ENCODE measurements around the gene TMEM18.

Gene TMEM18

DNA sequence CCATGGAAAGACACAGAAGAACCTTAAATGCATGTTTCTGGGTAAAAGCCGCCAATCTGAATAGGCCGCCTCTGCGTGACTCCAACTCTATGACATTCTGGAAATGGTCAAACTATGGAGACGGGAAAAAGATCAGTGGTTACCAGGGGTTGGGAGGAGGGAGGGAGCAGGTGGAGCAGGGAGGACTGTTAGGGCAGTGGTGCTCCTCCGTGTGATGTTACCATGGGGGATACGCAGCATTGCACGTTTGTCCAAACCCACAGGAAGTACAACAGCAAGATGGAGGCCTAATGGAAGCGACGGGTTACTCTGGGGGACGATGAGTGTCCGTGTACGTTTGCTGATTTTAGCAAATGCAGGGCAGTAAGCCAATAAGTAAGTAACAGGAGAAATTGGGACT, 17.2 kb downstream of the TMEM18 start:
- H3K9me3 ChIP-seq (ENCODE audit: severe bottlenecking), result no peaks in the 10 kb centered on the region
- no peaks in the 10 kb centered on the region for H3K27me3 ChIP-seq (ENCODE audit: insufficient read depth, low read depth, severe bottlenecking)
- no peak overlapping the region for H3K4me3 ChIP-seq (ENCODE audit: low read depth, low read length)
- TF ChIP-seq, protein P1, sequence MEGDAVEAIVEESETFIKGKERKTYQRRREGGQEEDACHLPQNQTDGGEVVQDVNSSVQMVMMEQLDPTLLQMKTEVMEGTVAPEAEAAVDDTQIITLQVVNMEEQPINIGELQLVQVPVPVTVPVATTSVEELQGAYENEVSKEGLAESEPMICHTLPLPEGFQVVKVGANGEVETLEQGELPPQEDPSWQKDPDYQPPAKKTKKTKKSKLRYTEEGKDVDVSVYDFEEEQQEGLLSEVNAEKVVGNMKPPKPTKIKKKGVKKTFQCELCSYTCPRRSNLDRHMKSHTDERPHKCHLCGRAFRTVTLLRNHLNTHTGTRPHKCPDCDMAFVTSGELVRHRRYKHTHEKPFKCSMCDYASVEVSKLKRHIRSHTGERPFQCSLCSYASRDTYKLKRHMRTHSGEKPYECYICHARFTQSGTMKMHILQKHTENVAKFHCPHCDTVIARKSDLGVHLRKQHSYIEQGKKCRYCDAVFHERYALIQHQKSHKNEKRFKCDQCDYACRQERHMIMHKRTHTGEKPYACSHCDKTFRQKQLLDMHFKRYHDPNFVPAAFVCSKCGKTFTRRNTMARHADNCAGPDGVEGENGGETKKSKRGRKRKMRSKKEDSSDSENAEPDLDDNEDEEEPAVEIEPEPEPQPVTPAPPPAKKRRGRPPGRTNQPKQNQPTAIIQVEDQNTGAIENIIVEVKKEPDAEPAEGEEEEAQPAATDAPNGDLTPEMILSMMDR (IDR thresholded peaks at IDR 0.05; ENCODE audit: low read depth, low read length), result no peak
- H3K36me3 ChIP-seq, result peaks cover 11% of the 10 kb centered on the region
- H3K27ac ChIP-seq, result no peak overlapping the region
- no peak for DNase-seq

DNA sequence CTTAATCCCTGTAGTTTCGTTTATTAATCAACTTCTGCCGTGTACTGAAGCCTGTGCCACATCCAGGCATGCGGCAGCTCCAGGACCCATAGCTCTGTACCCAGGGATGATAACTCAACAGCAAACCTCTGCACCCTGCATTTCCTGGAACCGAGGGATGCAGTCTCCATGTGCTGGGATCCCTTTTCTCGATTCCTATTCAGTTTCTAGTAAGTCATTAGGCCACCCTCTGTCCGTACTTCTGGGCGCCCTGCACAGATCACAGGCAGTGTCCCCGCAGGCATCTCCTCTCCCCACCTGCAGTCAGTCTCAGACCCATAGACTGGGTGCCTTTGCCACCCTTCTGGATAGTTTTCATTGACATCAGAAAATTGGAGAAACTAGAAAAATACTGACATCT, 18.8 kb downstream of the TMEM18 start:
- TF ChIP-seq, protein P1 (IDR thresholded peaks at IDR 0.05; ENCODE audit: low read depth, low read length), result no peak
- Histone ChIP-seq H3K27ac (no peak overlapping the region), H3K36me3 (peaks cover 3% of the 10 kb centered on the region), H3K4me3 (ENCODE audit: low read depth, low read length) (no peak overlapping the region), H3K9me3 (ENCODE audit: severe bottlenecking) (no peaks in the 10 kb centered on the region), H3K27me3 (ENCODE audit: insufficient read depth, low read depth, severe bottlenecking) (no peaks in the 10 kb centered on the region)
- DNase-seq, result no peak

DNA sequence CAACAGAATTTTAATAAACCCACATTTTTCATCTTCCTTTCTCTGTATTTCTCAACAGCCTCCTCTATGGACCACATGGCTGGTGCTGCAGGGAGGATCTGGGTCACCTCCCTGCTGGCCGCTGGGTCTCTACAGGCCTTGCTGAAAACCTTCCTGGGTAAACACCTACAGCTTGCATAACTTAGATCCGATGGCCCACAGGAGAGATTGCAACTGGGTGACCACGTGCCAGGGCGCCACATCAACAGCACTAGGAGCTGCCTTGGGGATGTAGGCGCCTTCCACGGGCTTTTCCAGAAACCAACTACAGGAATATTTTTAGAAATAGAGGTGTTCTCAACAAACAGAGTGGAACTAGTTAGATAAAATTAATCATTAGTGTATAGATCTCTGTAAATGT, 19.4 kb downstream of the TMEM18 start:
- TF ChIP-seq, protein P1 (IDR thresholded peaks at IDR 0.05; ENCODE audit: low read depth, low read length), result no peak
- no peak overlapping the region for H3K27ac ChIP-seq
- no peaks in the 10 kb centered on the region for H3K36me3 ChIP-seq
- H3K4me3 ChIP-seq (ENCODE audit: low read depth, low read length), result no peak overlapping the region
- no peak for DNase-seq
- no peaks in the 10 kb centered on the region for H3K27me3 ChIP-seq (ENCODE audit: insufficient read depth, low read depth, severe bottlenecking)
- no peaks in the 10 kb centered on the region for H3K9me3 ChIP-seq (ENCODE audit: severe bottlenecking)

DNA sequence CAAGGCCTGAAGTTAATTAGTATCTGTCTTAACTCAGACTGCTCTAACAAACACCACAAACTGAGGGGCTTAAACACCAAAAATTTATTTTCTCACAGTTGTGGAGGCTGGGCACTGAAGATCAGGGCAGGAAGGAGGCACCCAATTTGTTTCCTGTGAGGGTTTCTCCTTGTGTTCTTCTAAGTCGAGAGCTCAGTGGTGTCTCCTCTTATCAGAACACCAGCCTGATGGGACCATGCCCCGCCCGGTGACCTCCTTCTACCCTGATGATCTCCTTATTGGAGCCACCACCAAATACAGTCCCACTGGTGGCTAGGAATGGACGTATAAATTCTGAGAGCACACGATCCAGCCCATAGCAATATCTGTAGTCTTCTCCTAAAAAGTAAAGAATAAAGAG, 20.5 kb downstream of the TMEM18 start:
- DNase-seq, result no peak
- Histone ChIP-seq H3K27me3 (ENCODE audit: insufficient read depth, low read depth, severe bottlenecking) (no peaks in the 10 kb centered on the region), H3K27ac (no peak overlapping the region), H3K36me3 (no peaks in the 10 kb centered on the region), H3K9me3 (ENCODE audit: severe bottlenecking) (no peaks in the 10 kb centered on the region), H3K4me3 (ENCODE audit: low read depth, low read length) (no peak overlapping the region)
- TF ChIP-seq, protein P1 (IDR thresholded peaks at IDR 0.05; ENCODE audit: low read depth, low read length), result no peak

DNA sequence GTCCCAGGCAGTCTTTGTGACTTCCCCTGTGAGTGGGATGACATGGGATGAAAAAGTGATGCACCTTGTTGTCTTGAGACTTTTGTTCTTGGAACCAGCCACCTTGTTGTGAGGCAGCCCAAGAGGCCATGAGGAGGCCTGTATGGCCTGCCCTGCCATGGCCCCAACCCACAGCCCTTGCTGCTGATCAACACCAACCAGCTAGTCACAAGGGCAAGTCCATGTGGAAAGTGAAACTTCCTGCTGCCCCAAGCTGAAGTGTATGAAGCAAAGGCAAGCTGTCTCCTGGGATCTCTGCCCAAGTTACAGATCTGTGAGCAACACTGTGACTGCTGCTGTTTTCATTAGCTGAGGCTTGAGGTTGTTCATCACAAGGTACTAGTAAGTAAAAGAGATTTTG, 21.6 kb downstream of the TMEM18 start:
- Histone ChIP-seq H3K36me3 (no peaks in the 10 kb centered on the region), H3K4me3 (ENCODE audit: low read depth, low read length) (no peak overlapping the region), H3K27me3 (ENCODE audit: insufficient read depth, low read depth, severe bottlenecking) (no peaks in the 10 kb centered on the region), H3K9me3 (ENCODE audit: severe bottlenecking) (no peaks in the 10 kb centered on the region), H3K27ac (no peak overlapping the region)
- DNase-seq, result no peak
- TF ChIP-seq, protein P1 (IDR thresholded peaks at IDR 0.05; ENCODE audit: low read depth, low read length), result no peak

DNA sequence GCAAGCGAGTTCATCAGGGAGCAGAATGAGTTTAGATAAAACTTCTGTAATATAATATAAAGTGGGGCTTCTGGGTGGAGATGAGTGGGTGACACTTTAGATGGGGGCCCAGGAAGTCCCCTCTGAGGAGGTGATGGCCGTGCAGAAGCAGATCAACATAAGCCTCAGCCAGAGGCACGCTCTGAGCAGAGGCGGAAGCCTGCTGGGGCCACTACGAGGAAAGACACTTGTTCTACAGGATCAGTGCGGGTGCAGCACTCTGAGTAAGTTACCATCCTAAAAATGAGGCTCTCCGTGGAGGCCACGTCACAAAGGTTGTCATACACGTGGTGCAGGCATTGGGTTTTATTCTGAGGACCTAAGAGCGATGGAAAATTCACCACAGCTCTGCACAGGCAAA, 22.3 kb downstream of the TMEM18 start:
- Histone ChIP-seq H3K27ac (no peak overlapping the region), H3K27me3 (ENCODE audit: insufficient read depth, low read depth, severe bottlenecking) (no peaks in the 10 kb centered on the region), H3K9me3 (ENCODE audit: severe bottlenecking) (no peaks in the 10 kb centered on the region), H3K4me3 (ENCODE audit: low read depth, low read length) (no peak overlapping the region), H3K36me3 (no peaks in the 10 kb centered on the region)
- no peak for DNase-seq
- TF ChIP-seq, protein P1 (IDR thresholded peaks at IDR 0.05; ENCODE audit: low read depth, low read length), result no peak

All from WERI-Rb-1 (cell line).